Keratinocyte (primary cell): Measurements from ENCODE around the gene MRM3. TPM values are rescaled to one million over a fixed set of nuclear protein-coding genes. Genes with fewer than 3 reads are reported as not detected.

ENCODE experiments used
- DNase-seq: peaks from one replicate; pipeline ENCODE4 v3.0.0-alpha.2; 2011; ENCODE audit warnings: low read depth, missing footprints, low spot score
- FAIRE-seq: peaks from 2 replicates; lab custom pipeline; 2011; peaks lifted over from hg19 to GRCh38; lab: Jason Lieb, UNC
- H2AFZ ChIP-seq: 2 replicates; pipeline ENCODE4 v1.6.0; 2012; ENCODE audit warnings: low read length, control low read depth, inconsistent platforms; ENCODE audit not compliant: control insufficient read depth
- H3K27ac ChIP-seq: 2 replicates; pipeline ENCODE4 v1.5.1; 2011; ENCODE audit warnings: low read length; ENCODE audit not compliant: control insufficient read depth, insufficient read depth
- H3K27me3 ChIP-seq: 3 replicates; pipeline ENCODE4 v1.6.0; 2011; ENCODE audit warnings: low read length; ENCODE audit not compliant: control insufficient read depth, insufficient read depth; ENCODE audit errors: extremely low read depth
- H3K36me3 ChIP-seq, 2 experiments: 2 replicates in 1 of 2; 3 replicates in 1 of 2; pipeline ENCODE4 v1.5.1; 2011; ENCODE audit warnings: low read length in 2 of 2, mild to moderate bottlenecking in 1 of 2; ENCODE audit not compliant: control insufficient read depth in 2 of 2, insufficient read depth in 2 of 2; ENCODE audit errors: extremely low read depth in 1 of 2
- H3K4me1 ChIP-seq: 3 replicates; pipeline ENCODE4 v1.5.1; 2011; ENCODE audit warnings: low read length; ENCODE audit not compliant: control insufficient read depth, insufficient read depth; ENCODE audit errors: extremely low read depth
- H3K4me2 ChIP-seq: 3 replicates; pipeline ENCODE4 v1.6.0; 2011; ENCODE audit warnings: low read depth, low read length; ENCODE audit not compliant: control insufficient read depth, insufficient read depth; ENCODE audit errors: extremely low read depth
- H3K4me3 ChIP-seq, 3 experiments: fragments of 200-600 bp in 1 of 3; sonication (generic) in 1 of 3; 2 replicates in 2 of 3; 3 replicates in 1 of 3; pipeline ENCODE4 v1.5.1; 2011 to 2016; ENCODE audit warnings: low read length in 3 of 3, mild to moderate bottlenecking in 3 of 3, control low read depth in 2 of 3, inconsistent platforms in 1 of 3, low read depth in 1 of 3, mixed read lengths in 1 of 3, mixed run types in 1 of 3, moderate library complexity in 1 of 3; ENCODE audit not compliant: control insufficient read depth in 2 of 3, insufficient read depth in 2 of 3; ENCODE audit errors: extremely low read depth in 1 of 3
- H3K79me2 ChIP-seq: 2 replicates; pipeline ENCODE4 v1.6.0; 2012; ENCODE audit warnings: low read length; ENCODE audit not compliant: control insufficient read depth, insufficient read depth
- H3K9ac ChIP-seq: 3 replicates; pipeline ENCODE4 v1.6.0; 2011; ENCODE audit warnings: low read length; ENCODE audit not compliant: control insufficient read depth, insufficient read depth; ENCODE audit errors: extremely low read depth
- H3K9me1 ChIP-seq: 3 replicates; pipeline ENCODE4 v1.6.0; 2011; ENCODE audit warnings: low read length; ENCODE audit not compliant: control insufficient read depth, insufficient read depth; ENCODE audit errors: extremely low read depth
- H3K9me3 ChIP-seq: 2 replicates; pipeline ENCODE4 v1.5.1; 2012; ENCODE audit warnings: low read depth, low read length; ENCODE audit not compliant: control insufficient read depth
- H4K20me1 ChIP-seq: 3 replicates; pipeline ENCODE4 v1.6.0; 2011; ENCODE audit warnings: low read length; ENCODE audit not compliant: control insufficient read depth, insufficient read depth; ENCODE audit errors: extremely low read depth
- EZH2 ChIP-seq: IDR thresholded peaks from one replicate; pipeline ENCODE4 v1.6.1; 2012; ENCODE audit warnings: inconsistent platforms, mild to moderate bottlenecking, low read length, moderate library complexity
- dilution Hi-C: fragments of 300-500 bp; cut with MboI; formaldehyde crosslinking; loops from one replicate; pipeline ENCODE4 v1.7.0; 2020; ENCODE audit warnings: low sequenced_read_pairs; ENCODE audit not compliant: extremely low pct_ligation_motif_present
- polyA plus RNA-seq, 5 experiments: library from polyadenylated mRNA; depleted of rRNA in 3 of 5; stranded (reverse) in 3 of 5; stranded (forward) in 1 of 5; unstranded in 1 of 5; fragments of >200 nt; gene quantifications; 1 replicate in 1 of 5; 2 replicates in 3 of 5; 3 replicates in 1 of 5; pipeline versions ENCODE4 v1.2.1 to v1.2.3, GENCODE V29; 2011 to 2012; ENCODE audit warnings: missing spikeins in 2 of 5, low read depth in 1 of 5, low replicate concordance in 1 of 5
- TF ChIP-seq, protein P1 (sequence below), 3 experiments: IDR thresholded peaks in 1 of 3; conservative IDR thresholded peaks in 1 of 3; optimal IDR thresholded peaks in 1 of 3; 2 replicates in 2 of 3; 3 replicates in 1 of 3; pipeline versions ENCODE3 to v1.5.1; 2011; ENCODE audit warnings: low read length in 3 of 3, mild to moderate bottlenecking in 3 of 3, moderate library complexity in 2 of 3, control low read depth in 1 of 3, inconsistent platforms in 1 of 3; ENCODE audit not compliant: insufficient read depth in 2 of 3; ENCODE audit errors: extremely low read depth in 1 of 3

MRM3 gene
- polyA plus RNA-seq, 1 donor (not counting 4 experiments of a cell fraction or from before 2014, with no cell fraction given): 15.5 TPM

DNA sequence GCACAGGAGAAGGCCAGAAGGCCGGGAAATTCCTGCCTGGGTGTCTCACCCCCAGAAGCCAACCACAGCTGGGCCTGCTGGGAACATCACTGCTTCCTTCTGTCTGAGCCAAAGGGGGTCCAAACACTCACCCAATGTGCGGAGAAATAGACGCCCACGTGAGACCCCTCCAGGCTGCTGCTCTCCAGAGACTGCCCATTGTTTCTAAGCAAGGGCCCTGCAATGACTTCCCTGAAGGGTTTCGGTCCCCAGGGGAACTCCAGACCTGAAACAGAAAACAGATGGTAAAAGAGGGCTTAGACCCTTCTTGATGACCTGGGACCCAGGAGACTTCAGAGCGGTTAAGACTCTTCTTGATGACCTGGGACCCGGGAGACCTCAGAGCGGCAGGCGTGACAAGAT lies 41.3 kb downstream of the MRM3 start:
- no peak for FAIRE-seq
- dilution Hi-C loops: no loop called here
- H3K4me2 ChIP-seq: no peak overlapping the region

DNA sequence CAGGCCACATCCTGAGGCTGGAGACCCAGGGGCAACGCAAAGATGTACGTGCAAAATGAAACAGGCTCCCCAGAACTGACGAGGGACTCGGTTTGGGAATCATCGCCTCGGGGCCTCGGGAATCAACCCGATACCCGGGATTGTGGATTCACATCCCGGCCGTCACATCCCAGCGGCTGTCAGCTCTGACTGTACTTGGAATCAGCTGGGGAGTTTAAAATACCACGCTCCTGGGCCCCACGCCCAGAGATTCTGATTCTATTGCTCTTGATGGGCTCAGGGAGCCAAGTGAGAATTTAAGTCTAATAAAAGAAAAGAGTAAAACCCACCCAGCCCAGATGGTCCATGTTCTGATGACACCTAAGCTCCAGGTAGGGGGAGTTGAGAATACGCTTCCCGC lies 42.2 kb downstream of the MRM3 start:
- dilution Hi-C loops: no loop called here

More for the DNA sequence above, 41.3 kb downstream of the MRM3 start:
- H3K4me1 ChIP-seq: no peaks in the 10 kb centered on the region
- no peak for DNase-seq
- H3K9me1 ChIP-seq: no peaks in the 10 kb centered on the region
- TF ChIP-seq EZH2: no peak
- H3K9me3 ChIP-seq: no peaks in the 10 kb centered on the region
- peaks cover 21 to 25% of the 10 kb centered on the region in 2 experiments for H3K36me3 ChIP-seq
- H2AFZ ChIP-seq: no peak overlapping the region
- H3K9ac ChIP-seq: no peak overlapping the region
- H4K20me1 ChIP-seq: peaks cover 4% of the 10 kb centered on the region
- no peaks in the 10 kb centered on the region for H3K27me3 ChIP-seq
- no peak overlapping the region for H3K4me3 ChIP-seq
- no peak overlapping the region for H3K27ac ChIP-seq
- H3K79me2 ChIP-seq: peaks cover 17% of the 10 kb centered on the region

More for the DNA sequence above, 42.2 kb downstream of the MRM3 start:
- Histone ChIP-seq H3K9me3 (no peaks in the 10 kb centered on the region), H3K27me3 (no peaks in the 10 kb centered on the region), H3K27ac (no peak overlapping the region), H3K4me2 (no peak overlapping the region), H3K79me2 (peaks cover 21% of the 10 kb centered on the region), H3K9ac (no peak overlapping the region), H4K20me1 (peaks cover 4% of the 10 kb centered on the region), H3K4me3 (no peak overlapping the region), H3K9me1 (no peaks in the 10 kb centered on the region), H3K4me1 (no peaks in the 10 kb centered on the region), H2AFZ (no peak overlapping the region), H3K36me3 (peaks cover 21 to 23% of the 10 kb centered on the region in 2 experiments)
- TF ChIP-seq, protein P1, sequence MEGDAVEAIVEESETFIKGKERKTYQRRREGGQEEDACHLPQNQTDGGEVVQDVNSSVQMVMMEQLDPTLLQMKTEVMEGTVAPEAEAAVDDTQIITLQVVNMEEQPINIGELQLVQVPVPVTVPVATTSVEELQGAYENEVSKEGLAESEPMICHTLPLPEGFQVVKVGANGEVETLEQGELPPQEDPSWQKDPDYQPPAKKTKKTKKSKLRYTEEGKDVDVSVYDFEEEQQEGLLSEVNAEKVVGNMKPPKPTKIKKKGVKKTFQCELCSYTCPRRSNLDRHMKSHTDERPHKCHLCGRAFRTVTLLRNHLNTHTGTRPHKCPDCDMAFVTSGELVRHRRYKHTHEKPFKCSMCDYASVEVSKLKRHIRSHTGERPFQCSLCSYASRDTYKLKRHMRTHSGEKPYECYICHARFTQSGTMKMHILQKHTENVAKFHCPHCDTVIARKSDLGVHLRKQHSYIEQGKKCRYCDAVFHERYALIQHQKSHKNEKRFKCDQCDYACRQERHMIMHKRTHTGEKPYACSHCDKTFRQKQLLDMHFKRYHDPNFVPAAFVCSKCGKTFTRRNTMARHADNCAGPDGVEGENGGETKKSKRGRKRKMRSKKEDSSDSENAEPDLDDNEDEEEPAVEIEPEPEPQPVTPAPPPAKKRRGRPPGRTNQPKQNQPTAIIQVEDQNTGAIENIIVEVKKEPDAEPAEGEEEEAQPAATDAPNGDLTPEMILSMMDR (optimal IDR thresholded peaks at IDR 0.05 in 1 of 3, IDR thresholded peaks at IDR 0.05 in 1 of 3, conservative IDR thresholded peaks at IDR 0.05 in 1 of 3; ENCODE audit: extremely low read depth in 1 of 3, insufficient read depth in 2 of 3, low read length in 3 of 3): no peak
- no peak for TF ChIP-seq EZH2
- no peak for DNase-seq
- no peak for FAIRE-seq
